HUDEP-2 (cell line): ENCODE measurements around the gene FBXO15.

ENCODE experiments used
- DNase-seq, 76 experiments: peaks; one replicate each; lab custom pipeline; 2025; ENCODE audit not compliant: unreplicated experiment in 76 of 76; lab: John Stamatoyannopoulos, UW

FBXO15 gene

GRCh38 chr18:74115046-74115445 is 32.6 kb downstream of the FBXO15 start:
- no peak for DNase-seq

- DNase-seq: no peak
Observed at GRCh38 chr18:74114116-74114515, 33.5 kb downstream of the FBXO15 start.

- no peak for DNase-seq
Observed at GRCh38 chr18:74113711-74114110, 33.9 kb downstream of the FBXO15 start.

- DNase-seq: no peak
Observed at GRCh38 chr18:74110976-74111375, 36.7 kb downstream of the FBXO15 start.

GRCh38 chr18:74110149-74110548 is 37.5 kb downstream of the FBXO15 start:
- DNase-seq: no peak

- no peak for DNase-seq
Observed at GRCh38 chr18:74108460-74108859, 39.2 kb downstream of the FBXO15 start.

GRCh38 chr18:74097803-74098202 is 49.8 kb downstream of the FBXO15 start:
- DNase-seq: no peak

- DNase-seq: no peak
Observed at GRCh38 chr18:74092922-74093321, 54.7 kb downstream of the FBXO15 start.

GRCh38 chr18:74084184-74084855 is 63.3 kb downstream of the FBXO15 start:
- DNase-seq: no peak

- no peak for DNase-seq
Observed at GRCh38 chr18:74083557-74083952, 64.1 kb downstream of the FBXO15 start.

GRCh38 chr18:74082742-74083556 is 64.7 kb downstream of the FBXO15 start:
- DNase-seq: no peak

- DNase-seq: peak in 67 of 76 experiments; percentile 4 to 82 (median 51)
Observed at GRCh38 chr18:74081966-74082741, 65.5 kb downstream of the FBXO15 start.

- no peak for DNase-seq
Observed at GRCh38 chr18:74078257-74078656, 69.4 kb downstream of the FBXO15 start.

GRCh38 chr18:74074668-74075564 is 72.7 kb downstream of the FBXO15 start:
- DNase-seq: no peak

GRCh38 chr18:74073957-74074667 is 73.5 kb downstream of the FBXO15 start:
- DNase-seq: no peak

- DNase-seq: no peak
Observed at GRCh38 chr18:74069178-74070050, 78.2 kb downstream of the FBXO15 start.

- DNase-seq: no peak
Observed at GRCh38 chr18:74068296-74068695, 79.3 kb downstream of the FBXO15 start.

- no peak for DNase-seq
Observed at GRCh38 chr18:74066018-74066417, 81.6 kb downstream of the FBXO15 start.

GRCh38 chr18:74065366-74065765 is 82.3 kb downstream of the FBXO15 start:
- no peak for DNase-seq
